Thyroid gland (tissue), 4 donors: ENCODE measurements around the gene CTNNA2. TPM values are rescaled to one million over a fixed set of nuclear protein-coding genes. Genes with fewer than 3 reads are reported as not detected.
"Not testable (repeated sequence)": the region's sequence is repeated elsewhere in the genome, so short reads cannot be mapped to it uniquely, and the experiment has no call there.

Experiments
- DNase-seq, 2 donors: peaks; one replicate each; pipeline ENCODE4 v3.0.0-alpha.2; 2019
- H3K27ac ChIP-seq, 3 donors: fragments of 200-600 bp; sonication (generic); 1 replicate in 2 of 3; 2 replicates in 1 of 3; pipeline ENCODE4 v1.5.1; 2016 to 2019; ENCODE audit warnings: mild to moderate bottlenecking in 1 of 3, moderate library complexity in 1 of 3
- H3K27me3 ChIP-seq: fragments of 200-600 bp; sonication (generic); one replicate; pipeline ENCODE4 v1.5.1; 2019
- H3K36me3 ChIP-seq, 2 donors: fragments of 200-600 bp; sonication (generic); one replicate each; pipeline ENCODE4 v1.5.1; 2016 to 2019
- H3K4me1 ChIP-seq, 2 donors: fragments of 200-600 bp; sonication (generic); one replicate each; pipeline ENCODE4 v1.5.1; 2017 to 2019
- H3K4me3 ChIP-seq, 3 donors: fragments of 200-600 bp; sonication (generic); replicated peaks in 1 of 3; 1 replicate in 2 of 3; 2 replicates in 1 of 3; pipeline ENCODE4 v1.5.1; 2016; ENCODE audit warnings: mild to moderate bottlenecking in 1 of 3
- H3K9me3 ChIP-seq: fragments of 200-600 bp; sonication (generic); one replicate; pipeline ENCODE4 v1.5.1; 2017
- POLR2A ChIP-seq, 2 donors: fragments of 450-650 bp; IDR thresholded peaks; one replicate each; pipeline ENCODE4 v1.6.1; 2017; ENCODE audit warnings: antibody characterized with exemption in 2 of 2, mild to moderate bottlenecking in 2 of 2, moderate library complexity in 1 of 2
- WGBS, 2 donors: methylation state at CpG; one replicate each; pipeline ENCODE4 v1.1.5; 2017; 5-methylcytosine and 5-hydroxymethylcytosine counted together
- intact Hi-C: fragments of 100-400 bp; cut with DNase I; formaldehyde crosslinking; loops from one replicate; pipeline ENCODE4 v1.15.1; 2023
- total RNA-seq, 4 donors: library from RNA; depleted of rRNA; stranded (reverse); fragments of >200 nt; gene quantifications; one replicate each; pipeline ENCODE4 v1.2.3, GENCODE V29; 2016
- TF ChIP-seq, protein P1 (sequence below), 6 experiments: fragments of 200-600 bp in 3 of 6; fragments of 450-650 bp in 3 of 6; sonication (generic) in 3 of 6; IDR thresholded peaks; one replicate each; pipeline ENCODE4 v1.5.1; 2016 to 2019; ENCODE audit warnings: antibody characterized with exemption in 6 of 6, mild to moderate bottlenecking in 2 of 6, inconsistent platforms in 1 of 6, moderate library complexity in 1 of 6

CTNNA2 gene
- total RNA-seq, 4 donors from 2014 or later: 0.13 to 0.44 (median 0.22) TPM; not detected in 1

- Histone ChIP-seq H3K4me3 (no peak overlapping the region), H3K27ac (no peak overlapping the region), H3K4me1 (peaks cover 0 to 4% of the 10 kb centered on the region in 2 donors), H3K27me3 (no peaks in the 10 kb centered on the region), H3K9me3 (no peaks in the 10 kb centered on the region), H3K36me3 (no peaks in the 10 kb centered on the region)
- no peak for DNase-seq
- WGBS, 2 donors: 63 to 74% methylated on average over 4 of the region's 4 CpGs
- TF ChIP-seq POLR2A (IDR thresholded peaks at IDR 0.05): no peak
- TF ChIP-seq, protein P1, sequence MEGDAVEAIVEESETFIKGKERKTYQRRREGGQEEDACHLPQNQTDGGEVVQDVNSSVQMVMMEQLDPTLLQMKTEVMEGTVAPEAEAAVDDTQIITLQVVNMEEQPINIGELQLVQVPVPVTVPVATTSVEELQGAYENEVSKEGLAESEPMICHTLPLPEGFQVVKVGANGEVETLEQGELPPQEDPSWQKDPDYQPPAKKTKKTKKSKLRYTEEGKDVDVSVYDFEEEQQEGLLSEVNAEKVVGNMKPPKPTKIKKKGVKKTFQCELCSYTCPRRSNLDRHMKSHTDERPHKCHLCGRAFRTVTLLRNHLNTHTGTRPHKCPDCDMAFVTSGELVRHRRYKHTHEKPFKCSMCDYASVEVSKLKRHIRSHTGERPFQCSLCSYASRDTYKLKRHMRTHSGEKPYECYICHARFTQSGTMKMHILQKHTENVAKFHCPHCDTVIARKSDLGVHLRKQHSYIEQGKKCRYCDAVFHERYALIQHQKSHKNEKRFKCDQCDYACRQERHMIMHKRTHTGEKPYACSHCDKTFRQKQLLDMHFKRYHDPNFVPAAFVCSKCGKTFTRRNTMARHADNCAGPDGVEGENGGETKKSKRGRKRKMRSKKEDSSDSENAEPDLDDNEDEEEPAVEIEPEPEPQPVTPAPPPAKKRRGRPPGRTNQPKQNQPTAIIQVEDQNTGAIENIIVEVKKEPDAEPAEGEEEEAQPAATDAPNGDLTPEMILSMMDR (IDR thresholded peaks at IDR 0.05): no peak
- intact Hi-C loops: no loop called here
Observed at GRCh38 chr2:80091237-80091636, 578.4 kb downstream of the CTNNA2 start.

- no peak overlapping the region for H3K4me3 ChIP-seq
- H3K27me3 ChIP-seq: no peaks in the 10 kb centered on the region
- no peak overlapping the region for H3K27ac ChIP-seq
- DNase-seq: no peak
- intact Hi-C loops: no loop called here
- no peaks in the 10 kb centered on the region for H3K36me3 ChIP-seq
- peaks cover 0 to 4% of the 10 kb centered on the region in 2 donors for H3K4me1 ChIP-seq
- TF ChIP-seq, protein P1 (IDR thresholded peaks at IDR 0.05): no peak
- no peak for TF ChIP-seq POLR2A (IDR thresholded peaks at IDR 0.05)
- no peaks in the 10 kb centered on the region for H3K9me3 ChIP-seq
Observed at GRCh38 chr2:80092474-80092873, 579.6 kb downstream of the CTNNA2 start.

DNA sequence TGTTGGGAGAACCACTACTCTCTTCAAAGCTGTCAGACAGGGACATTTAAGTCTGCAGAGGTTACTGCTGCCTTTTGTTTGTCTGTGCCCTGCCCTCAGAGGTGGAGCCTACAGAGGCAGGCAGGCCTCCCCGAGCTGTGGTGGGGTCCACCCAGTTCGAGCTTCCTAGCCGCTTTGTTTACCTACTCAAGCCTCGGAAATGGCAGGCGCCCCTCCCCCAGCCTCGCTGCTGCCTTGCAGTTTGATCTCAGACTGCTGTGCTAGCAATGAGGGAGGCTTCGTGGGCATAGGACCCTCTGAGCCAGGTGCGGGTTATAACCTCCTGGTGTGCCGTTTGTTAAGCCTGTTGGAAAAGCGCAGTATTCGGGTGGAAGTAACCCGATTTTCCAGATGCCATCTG lies 585.7 kb downstream of the CTNNA2 start:
- H3K27me3 ChIP-seq, H3K9me3 ChIP-seq, H3K36me3 ChIP-seq, intact Hi-C loops, DNase-seq, H3K27ac ChIP-seq, H3K4me1 ChIP-seq, H3K4me3 ChIP-seq: not testable (repeated sequence)
- 91 to 95% methylated on average over 12 of the region's 12 CpGs for WGBS, 2 donors

DNA sequence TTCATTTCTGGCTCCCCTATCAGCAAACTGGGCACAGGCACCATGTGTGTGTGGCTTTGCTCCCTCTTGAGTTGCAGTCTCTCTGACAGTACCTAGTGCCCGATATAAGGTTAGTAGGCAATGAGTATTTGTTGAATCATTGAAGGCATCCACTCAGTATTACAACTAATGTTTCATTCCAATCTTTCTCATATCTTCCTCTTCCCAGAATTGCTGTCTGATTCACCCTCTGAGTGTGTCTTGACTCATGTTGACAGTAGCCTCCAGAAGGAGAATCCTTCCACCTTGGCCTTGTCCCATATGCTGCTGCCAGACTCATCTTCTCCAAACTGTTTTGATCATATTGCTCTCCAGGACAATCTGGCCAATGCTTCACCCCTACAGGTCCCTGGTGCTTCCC lies 589.2 kb downstream of the CTNNA2 start:
- 88 to 91% methylated on average over 1 of the region's 1 CpG for WGBS, 2 donors
- H3K27me3 ChIP-seq: no peaks in the 10 kb centered on the region
- intact Hi-C loops: no loop called here
- no peak for TF ChIP-seq POLR2A (IDR thresholded peaks at IDR 0.05)
- TF ChIP-seq, protein P1 (IDR thresholded peaks at IDR 0.05): no peak
- no peaks in the 10 kb centered on the region for H3K36me3 ChIP-seq
- no peak overlapping the region for H3K4me3 ChIP-seq
- no peaks in the 10 kb centered on the region for H3K9me3 ChIP-seq
- no peak for DNase-seq
- H3K27ac ChIP-seq: no peak overlapping the region
- H3K4me1 ChIP-seq: no peaks in the 10 kb centered on the region

DNA sequence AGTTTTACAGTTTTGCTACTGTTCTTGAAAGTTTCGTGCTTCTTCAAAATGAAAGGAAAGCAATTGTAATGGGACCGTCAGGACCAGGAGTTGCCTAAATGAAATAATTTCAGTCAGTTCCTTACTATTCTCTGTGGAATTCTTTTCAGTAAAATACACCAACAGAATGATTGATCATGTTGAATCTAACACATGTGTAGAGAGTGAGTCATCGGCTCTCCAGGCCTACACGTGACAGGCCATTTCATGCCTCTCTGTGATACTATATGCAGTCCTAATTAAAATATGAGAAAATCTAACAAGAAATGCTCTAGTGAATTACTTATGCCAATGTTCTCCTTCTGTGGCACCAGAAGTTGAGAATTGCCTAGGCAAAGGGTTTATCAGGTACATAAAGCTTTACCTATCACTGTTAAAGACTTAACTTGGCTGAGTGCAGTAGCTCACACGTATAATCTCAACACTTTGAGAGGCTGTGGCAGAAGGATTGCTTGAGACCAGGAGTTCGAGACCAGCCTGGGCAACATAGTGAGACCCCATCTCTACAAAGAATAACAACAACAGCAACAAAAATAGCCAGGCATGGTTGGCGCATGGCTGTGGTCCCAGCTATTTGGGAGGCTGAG lies 592.3 kb downstream of the CTNNA2 start:
- Histone ChIP-seq H3K4me1 (no peaks in the 10 kb centered on the region), H3K9me3 (no peaks in the 10 kb centered on the region), H3K4me3 (no peak overlapping the region), H3K36me3 (no peaks in the 10 kb centered on the region), H3K27me3 (no peaks in the 10 kb centered on the region), H3K27ac (no peak overlapping the region)
- no peak for TF ChIP-seq POLR2A (IDR thresholded peaks at IDR 0.05)
- TF ChIP-seq, protein P1 (IDR thresholded peaks at IDR 0.05): no peak
- 78 to 79% methylated on average over 7 of the region's 7 CpGs for WGBS, 2 donors
- intact Hi-C loops: no loop called here
- DNase-seq: no peak

GRCh38 chr2:80111185-80111584 lies 598.3 kb downstream of the CTNNA2 start:
- Histone ChIP-seq H3K9me3 (no peaks in the 10 kb centered on the region), H3K4me3 (no peak overlapping the region), H3K27me3 (no peaks in the 10 kb centered on the region), H3K36me3 (no peaks in the 10 kb centered on the region), H3K27ac (no peak overlapping the region), H3K4me1 (no peaks in the 10 kb centered on the region)
- TF ChIP-seq POLR2A (IDR thresholded peaks at IDR 0.05): no peak
- TF ChIP-seq, protein P1 (IDR thresholded peaks at IDR 0.05): no peak
- DNase-seq: no peak
- intact Hi-C loops: no loop called here
